HUES64 (cell line): Measurements from ENCODE around the gene NCK2. TPM values are rescaled to one million over a fixed set of nuclear protein-coding genes. Genes with fewer than 3 reads are reported as not detected.

Experiments used
- H3K27ac ChIP-seq: 2 replicates; pipeline ENCODE4 v1.7.0; 2013; ENCODE audit warnings: low read depth, low read length, inconsistent platforms
- H3K27me3 ChIP-seq: 2 replicates; pipeline ENCODE4 v1.6.1; 2013; ENCODE audit warnings: mild to moderate bottlenecking, low read length; ENCODE audit not compliant: insufficient read depth
- H3K36me3 ChIP-seq: 2 replicates; pipeline ENCODE4 v1.6.1; 2013; ENCODE audit warnings: mild to moderate bottlenecking, low read length; ENCODE audit not compliant: insufficient read depth
- H3K4me1 ChIP-seq: 2 replicates; pipeline ENCODE4 v1.6.1; 2013; ENCODE audit warnings: mild to moderate bottlenecking, low read length, moderate library complexity; ENCODE audit not compliant: insufficient read depth
- H3K4me3 ChIP-seq: 2 replicates; pipeline ENCODE4 v1.5.1; 2013; ENCODE audit warnings: mild to moderate bottlenecking, low read length, moderate library complexity
- H3K9ac ChIP-seq: 2 replicates; pipeline ENCODE4 v1.6.1; 2013; ENCODE audit warnings: mild to moderate bottlenecking, low read depth, low read length
- H3K9me3 ChIP-seq: 2 replicates; pipeline ENCODE4 v1.6.1; 2013; ENCODE audit warnings: low read depth, low read length; ENCODE audit not compliant: insufficient read depth
- WGBS: fragments of 150-250, 120-280 bp; methylation state at CpG from one replicate; pipeline ENCODE4 v1.1.7; 2013; ENCODE audit warnings: missing lambda C conversion rate; 5-methylcytosine and 5-hydroxymethylcytosine counted together
- polyA plus RNA-seq, 2 experiments: library from polyadenylated mRNA; stranded (reverse); fragments of 50-300 nt; gene quantifications; one replicate each; pipeline ENCODE4 v1.2.3, GENCODE V29; 2013

The NCK2 gene
- 37.7 TPM for polyA plus RNA-seq (2013, experiment 1 of 2)
- polyA plus RNA-seq (2013, experiment 2 of 2) = 43.4 TPM

DNA sequence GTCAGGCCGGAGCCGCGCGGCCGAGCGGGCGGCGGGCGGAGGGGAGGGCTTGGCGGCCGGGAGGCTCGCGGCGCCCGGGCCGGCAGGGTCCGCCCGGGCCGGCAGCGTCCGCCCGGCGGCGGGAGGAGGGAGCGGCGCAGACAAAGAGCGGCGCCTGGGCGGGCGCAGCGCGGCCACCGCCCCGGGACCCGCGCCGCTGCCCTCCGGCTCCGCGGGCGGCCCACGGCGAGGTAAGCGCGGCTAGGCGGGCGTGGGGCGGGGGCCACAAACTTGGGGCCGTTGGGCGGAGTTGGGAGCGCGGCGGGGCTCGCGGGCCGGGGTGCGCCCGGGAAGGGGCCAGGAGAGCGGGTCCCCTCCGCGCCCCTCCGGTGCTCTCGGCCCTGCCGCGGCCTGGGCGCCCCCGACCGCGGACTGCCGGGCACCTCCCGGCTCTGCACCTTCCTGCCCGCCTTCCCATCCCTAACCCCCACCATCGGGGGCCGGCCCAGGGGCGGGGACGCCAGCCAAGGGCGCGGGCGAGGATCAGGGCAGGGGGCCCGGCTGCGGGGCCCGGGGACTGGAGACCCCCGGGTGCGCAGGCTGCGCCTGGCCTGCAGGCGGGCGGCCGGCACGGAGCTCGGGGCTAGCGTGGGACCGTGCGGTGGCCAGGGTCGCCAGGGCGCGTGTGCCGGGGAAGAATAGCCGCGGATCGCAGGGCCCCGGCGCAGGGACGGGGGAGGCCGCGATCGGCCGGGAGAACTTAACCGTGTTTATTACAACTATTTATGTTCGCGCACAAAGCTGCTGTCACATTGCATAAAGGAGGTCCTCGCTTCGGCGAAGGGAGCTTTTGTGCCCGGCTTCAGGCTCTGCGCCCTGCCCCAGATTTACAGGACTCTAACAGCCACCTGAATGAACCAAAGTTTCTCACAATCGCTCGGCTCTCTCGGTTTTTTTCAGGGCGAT, at the start of gene NCK2:
Gene NCK2 (plus strand): TSS at position 4 of the 945 bp plus-strand sequence. CDS start 110,152 bp downstream, outside the sequence.
- Histone ChIP-seq H3K9ac (peak within 1 kb of the TSS; percentile 79), H3K4me1 (peaks cover 14% of the 10 kb centered on the region), H3K9me3 (no peaks in the 10 kb centered on the region), H3K27me3 (peaks cover 13% of the 10 kb centered on the region; the same call in 1 of the 2 replicates), H3K36me3 (no peaks in the 10 kb centered on the region), H3K4me3 (peak within 1 kb of the TSS; percentile 76), H3K27ac (peak within 1 kb of the TSS; percentile 39; the same call in 1 of the 2 replicates)
- WGBS = under 1% methylated on average over 119 of the region's 119 CpGs

DNA sequence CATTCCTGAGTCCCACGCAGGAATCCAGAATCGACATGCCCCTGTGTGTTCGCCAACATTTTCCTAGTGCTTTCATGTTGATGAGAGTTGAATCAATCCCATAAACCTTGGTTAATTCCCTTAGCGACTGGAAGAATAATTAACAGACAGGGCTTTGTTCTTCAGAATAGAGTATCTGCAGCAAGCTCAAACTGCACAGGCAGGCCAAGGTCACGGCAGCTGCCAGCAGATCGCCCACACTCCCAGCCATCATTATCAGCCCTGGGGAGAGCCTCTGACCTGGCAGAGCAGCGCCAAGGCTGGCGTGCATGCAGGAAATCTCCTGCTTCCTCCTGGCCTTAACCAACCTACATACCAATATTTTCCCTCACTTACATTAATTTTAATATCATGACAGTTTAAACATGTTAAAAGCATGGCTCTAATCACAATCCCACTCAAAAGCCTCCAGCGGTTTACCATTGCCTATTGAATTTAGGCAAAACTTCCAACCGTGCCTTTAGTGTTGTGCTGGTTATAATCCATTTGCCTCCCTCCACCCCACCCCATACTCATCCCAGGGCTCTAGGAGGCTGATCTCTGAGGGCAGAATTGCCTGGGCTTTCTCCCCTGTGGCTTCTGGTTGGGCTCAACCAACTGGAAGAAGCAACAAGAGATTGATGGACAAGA, 46.8 kb upstream of the NCK2 start:
- H3K4me1 ChIP-seq = no peaks in the 10 kb centered on the region
- H3K27ac ChIP-seq = no peak overlapping the region
- no peak overlapping the region for H3K9ac ChIP-seq
- H3K9me3 ChIP-seq = no peaks in the 10 kb centered on the region
- no peaks in the 10 kb centered on the region for H3K36me3 ChIP-seq
- no peaks in the 10 kb centered on the region for H3K27me3 ChIP-seq
- whole genome bisulfite sequencing = 93% methylated on average over 10 of the region's 10 CpGs
- no peak overlapping the region for H3K4me3 ChIP-seq

DNA sequence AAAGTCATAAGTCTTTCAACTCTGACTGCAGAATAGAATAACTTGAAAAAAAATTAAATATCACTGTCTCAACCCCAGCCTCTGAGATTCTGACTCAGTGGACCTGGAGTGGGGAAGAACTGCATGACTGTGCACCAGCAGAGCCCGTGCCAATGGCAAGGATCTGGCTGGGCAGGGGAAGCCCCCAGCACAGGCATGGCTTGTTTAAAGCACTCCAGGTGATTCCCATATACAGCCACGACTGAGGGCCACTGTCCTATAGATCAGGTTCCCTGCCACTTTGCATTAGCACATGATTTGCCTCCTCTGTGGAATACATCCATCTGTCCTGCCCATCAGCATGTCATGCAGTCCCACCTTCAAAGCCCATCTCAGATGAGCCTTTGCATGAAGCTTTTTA, 45.9 kb upstream of the NCK2 start:
- H3K9ac ChIP-seq = no peak overlapping the region
- no peak overlapping the region for H3K4me3 ChIP-seq
- no peaks in the 10 kb centered on the region for H3K36me3 ChIP-seq
- H3K9me3 ChIP-seq = no peaks in the 10 kb centered on the region
- 81% methylated on average over 2 of the region's 2 CpGs for WGBS
- H3K4me1 ChIP-seq = no peaks in the 10 kb centered on the region
- no peak overlapping the region for H3K27ac ChIP-seq
- no peaks in the 10 kb centered on the region for H3K27me3 ChIP-seq

DNA sequence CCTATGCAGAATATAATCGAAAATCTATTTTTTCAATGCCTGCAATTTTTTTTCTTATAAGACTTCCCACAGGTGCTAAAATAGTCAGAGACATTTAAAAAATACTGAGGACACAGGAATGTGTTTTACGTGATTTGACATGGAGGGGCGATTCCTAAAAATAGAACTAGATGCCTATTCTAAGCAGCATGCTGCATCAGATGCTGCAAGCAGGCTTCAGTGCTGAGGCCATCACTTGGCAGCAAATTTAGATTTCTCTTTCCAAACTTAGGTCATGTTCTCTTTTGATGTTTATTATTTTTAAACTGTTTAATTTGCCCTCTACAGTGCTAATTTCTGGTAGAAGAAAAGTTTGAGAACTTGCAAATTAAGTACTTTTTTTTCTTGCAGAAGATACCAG, 43.7 kb upstream of the NCK2 start:
- no peaks in the 10 kb centered on the region for H3K4me1 ChIP-seq
- no peaks in the 10 kb centered on the region for H3K9me3 ChIP-seq
- H3K27me3 ChIP-seq = no peaks in the 10 kb centered on the region
- no peaks in the 10 kb centered on the region for H3K36me3 ChIP-seq
- H3K4me3 ChIP-seq = no peak overlapping the region
- H3K9ac ChIP-seq = no peak overlapping the region
- WGBS = 93% methylated on average over 3 of the region's 3 CpGs
- no peak overlapping the region for H3K27ac ChIP-seq

DNA sequence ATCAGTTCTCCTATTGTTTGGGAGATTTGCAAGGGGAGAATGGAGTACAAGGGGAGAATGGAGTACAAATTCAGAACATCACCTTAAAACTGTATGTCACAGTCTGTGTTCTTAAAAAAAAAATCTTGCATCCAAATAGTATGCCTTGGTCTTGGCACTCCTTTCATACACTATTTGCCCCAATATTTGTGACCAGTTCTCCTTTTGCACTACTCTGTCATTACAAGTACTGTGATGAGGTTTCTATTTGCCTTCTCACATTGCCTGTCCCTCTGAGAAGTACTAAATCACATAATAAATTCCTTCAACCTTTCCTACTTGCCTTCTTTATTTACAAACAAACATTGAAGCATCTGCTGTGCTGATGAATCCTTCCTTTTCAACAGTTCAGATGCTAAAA, 36.0 kb upstream of the NCK2 start:
- no peaks in the 10 kb centered on the region for H3K9me3 ChIP-seq
- no peaks in the 10 kb centered on the region for H3K36me3 ChIP-seq
- no peak overlapping the region for H3K4me3 ChIP-seq
- H3K27me3 ChIP-seq = no peaks in the 10 kb centered on the region
- no peak overlapping the region for H3K27ac ChIP-seq
- H3K9ac ChIP-seq = no peak overlapping the region
- H3K4me1 ChIP-seq = no peaks in the 10 kb centered on the region

DNA sequence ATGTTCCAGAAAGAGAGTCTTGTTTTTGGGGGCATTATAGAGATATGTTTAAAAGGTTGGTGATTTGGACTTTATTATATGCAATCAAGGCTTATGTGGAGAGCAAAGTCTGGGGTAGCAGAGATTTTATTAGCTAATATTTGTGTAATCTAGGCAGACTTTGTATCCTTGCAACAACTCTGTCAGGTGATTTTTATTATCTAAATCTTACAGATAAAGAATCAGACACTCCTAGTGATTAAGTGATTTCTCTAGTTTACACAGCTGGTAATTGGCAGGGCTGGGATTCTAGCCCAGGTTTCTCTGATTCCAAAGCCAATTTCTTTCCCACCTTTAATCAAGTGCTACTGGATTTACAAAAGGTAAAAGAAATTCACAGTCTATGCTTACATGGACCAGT, 33.3 kb upstream of the NCK2 start:
- no peaks in the 10 kb centered on the region for H3K9me3 ChIP-seq
- no peak overlapping the region for H3K9ac ChIP-seq
- no peaks in the 10 kb centered on the region for H3K27me3 ChIP-seq
- no peaks in the 10 kb centered on the region for H3K4me1 ChIP-seq
- H3K27ac ChIP-seq = no peak overlapping the region
- no peaks in the 10 kb centered on the region for H3K36me3 ChIP-seq
- H3K4me3 ChIP-seq = no peak overlapping the region

DNA sequence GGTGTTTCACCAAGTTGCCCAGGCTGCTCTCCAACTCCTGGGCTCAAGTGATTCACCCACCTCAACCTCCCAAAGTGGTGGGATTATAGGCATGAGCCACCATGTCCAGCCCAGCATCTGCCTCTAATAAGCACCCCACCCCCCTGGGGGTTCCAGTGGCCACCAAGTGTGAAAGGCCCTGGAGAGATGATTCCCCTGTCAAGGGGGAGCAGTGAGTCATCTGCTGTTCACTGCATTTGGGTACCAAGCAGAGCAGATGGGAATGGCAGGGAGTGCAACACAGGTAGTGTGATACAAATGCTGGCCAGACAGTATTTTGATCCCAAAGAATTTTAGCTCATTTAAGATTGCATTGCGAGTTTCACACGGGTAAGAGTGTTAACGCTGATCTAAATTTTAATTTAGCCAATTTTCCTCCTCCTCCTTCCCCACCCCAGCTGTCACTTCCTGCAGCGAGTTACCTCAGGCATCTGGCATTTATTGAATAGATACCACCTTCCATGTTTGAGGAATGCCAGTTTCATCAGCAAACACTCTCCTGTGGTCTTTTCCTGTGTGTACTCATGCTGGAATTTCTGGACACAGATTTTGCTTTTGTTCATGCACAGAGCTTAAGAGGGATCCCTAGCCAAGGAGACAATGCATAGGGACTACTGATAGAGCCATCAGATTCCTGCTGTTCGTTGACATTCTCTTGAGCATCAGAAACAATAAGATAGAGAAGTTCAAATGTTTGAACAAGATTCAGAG, 32.4 kb upstream of the NCK2 start:
- H3K4me3 ChIP-seq = no peak overlapping the region
- no peak overlapping the region for H3K9ac ChIP-seq
- H3K36me3 ChIP-seq = no peaks in the 10 kb centered on the region
- H3K4me1 ChIP-seq = no peaks in the 10 kb centered on the region
- H3K27me3 ChIP-seq = no peaks in the 10 kb centered on the region
- no peak overlapping the region for H3K27ac ChIP-seq
- WGBS = 79% methylated on average over 5 of the region's 5 CpGs
- H3K9me3 ChIP-seq = no peaks in the 10 kb centered on the region

DNA sequence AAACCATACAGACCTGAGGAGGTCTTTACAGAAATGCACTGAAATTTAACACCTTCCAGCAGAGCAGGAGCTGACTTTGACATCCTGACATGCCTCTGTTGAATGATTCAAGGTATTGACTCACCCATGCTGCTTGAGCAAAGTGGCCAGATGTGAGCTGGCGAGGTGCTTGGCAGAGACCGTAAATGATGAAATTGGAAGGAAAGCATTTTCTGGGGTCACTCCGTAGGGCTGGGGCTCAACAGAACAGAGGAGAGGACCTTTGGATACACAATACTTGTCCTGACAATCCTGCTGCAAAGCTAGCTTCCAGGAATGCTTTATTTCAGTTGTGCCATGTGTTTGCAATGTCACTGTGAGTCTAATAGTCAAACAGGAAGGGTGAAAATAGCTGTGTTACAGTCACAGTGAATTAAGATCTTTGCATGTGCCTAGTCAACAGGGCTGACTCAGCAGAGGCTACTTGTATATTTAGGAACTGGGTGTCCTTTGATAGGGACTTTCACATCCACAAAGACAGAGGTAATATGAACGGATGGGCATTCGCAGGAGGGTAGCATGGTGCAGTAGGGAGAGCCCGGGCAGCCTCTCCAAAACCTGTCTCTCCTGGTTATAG, 31.6 kb upstream of the NCK2 start:
- Histone ChIP-seq H3K4me1 (no peaks in the 10 kb centered on the region), H3K27me3 (no peaks in the 10 kb centered on the region), H3K27ac (no peak overlapping the region), H3K36me3 (no peaks in the 10 kb centered on the region), H3K9me3 (no peaks in the 10 kb centered on the region), H3K4me3 (no peak overlapping the region), H3K9ac (no peak overlapping the region)
- WGBS = 89% methylated on average over 6 of the region's 6 CpGs

DNA sequence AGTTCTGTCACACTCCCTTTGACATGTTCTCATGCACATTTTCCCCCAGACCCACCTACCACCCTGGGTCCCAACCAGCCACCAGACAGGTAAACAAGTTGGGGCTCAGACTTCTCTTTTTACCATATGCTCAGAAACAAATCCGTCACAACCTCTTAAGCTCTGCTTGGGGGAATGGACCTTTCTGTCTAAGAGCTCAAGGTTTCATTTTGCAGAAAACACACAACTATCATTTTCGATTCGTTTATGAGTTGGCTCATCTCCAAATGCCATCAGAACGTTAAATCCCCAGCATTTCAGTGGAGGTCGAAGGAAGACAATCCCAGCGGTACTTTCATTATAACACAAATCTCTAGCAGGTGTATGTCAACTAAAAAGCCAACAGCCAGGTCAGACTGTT, 30.6 kb upstream of the NCK2 start:
- Histone ChIP-seq H3K27me3 (no peaks in the 10 kb centered on the region), H3K4me1 (no peaks in the 10 kb centered on the region), H3K36me3 (no peaks in the 10 kb centered on the region), H3K9me3 (no peaks in the 10 kb centered on the region), H3K9ac (no peak overlapping the region), H3K4me3 (no peak overlapping the region), H3K27ac (no peak overlapping the region)
- WGBS = 93% methylated on average over 6 of the region's 6 CpGs

DNA sequence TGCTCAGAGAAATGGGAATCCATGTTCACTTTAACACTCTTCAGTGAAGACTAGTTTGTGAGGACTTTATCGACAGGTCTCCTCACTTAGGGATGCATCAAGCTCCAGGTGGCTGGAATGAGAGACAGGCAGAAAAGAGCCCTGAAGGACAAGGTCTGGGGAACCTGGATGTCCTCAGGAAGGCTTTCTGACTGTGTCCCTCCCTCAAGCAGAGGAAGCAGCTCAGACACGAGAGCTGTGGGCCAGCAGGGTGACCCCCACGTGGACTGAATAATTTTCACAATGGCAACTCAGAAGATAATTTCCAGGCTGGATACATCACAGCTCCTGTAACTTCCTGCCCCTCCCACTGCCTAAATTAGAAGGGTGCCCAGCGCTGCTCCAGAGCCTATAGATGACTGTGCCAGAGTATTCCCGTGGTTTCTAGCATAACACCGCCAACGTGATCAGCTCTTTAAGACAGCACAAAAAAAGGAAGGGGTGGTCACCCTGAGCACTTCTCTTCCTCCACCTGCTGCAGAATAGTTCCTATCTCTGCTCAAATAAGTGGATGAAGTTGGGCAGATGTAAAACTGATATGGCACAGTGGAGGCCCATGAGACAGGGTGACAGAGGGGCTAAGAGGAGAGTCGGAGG, 25.7 kb upstream of the NCK2 start:
- no peak overlapping the region for H3K9ac ChIP-seq
- no peaks in the 10 kb centered on the region for H3K9me3 ChIP-seq
- WGBS = 87% methylated on average over 8 of the region's 8 CpGs
- H3K27ac ChIP-seq = no peak overlapping the region
- H3K4me1 ChIP-seq = no peaks in the 10 kb centered on the region
- H3K27me3 ChIP-seq = no peaks in the 10 kb centered on the region
- H3K4me3 ChIP-seq = no peak overlapping the region
- no peaks in the 10 kb centered on the region for H3K36me3 ChIP-seq
